B cell (primary cell): ENCODE data around the gene ATAD5. TPM values are rescaled to one million over a fixed set of nuclear protein-coding genes. Genes with fewer than 3 reads are reported as not detected.

Experiments
- ATAC-seq: fragments of 200-7000 bp; cut with Tn5 transposase; one replicate; pipeline ENCODE4 v1.10.0; 2021; ENCODE audit warnings: low read depth, mild to moderate bottlenecking, moderate number of reproducible peaks, moderate library complexity
- CTCF ChIA-PET: fragments of 350-600 bp; sonication (Branson Sonifier 250); formaldehyde crosslinking; loops from one replicate; lab custom pipeline; 2021; ENCODE audit warnings: antibody characterized with exemption, inconsistent platforms; lab: Charles Lee
- POLR2A ChIA-PET: fragments of 350-600 bp; sonication (Branson Sonifier 250); formaldehyde crosslinking; loops from one replicate; lab custom pipeline; 2021; ENCODE audit warnings: antibody characterized with exemption; lab: Charles Lee
- DNase-seq: peaks from one replicate; pipeline ENCODE4 v3.0.0; 2013
- H2AFZ ChIP-seq: 2 replicates; pipeline ENCODE4 v1.6.1; 2012; ENCODE audit warnings: mild to moderate bottlenecking, low read depth, low read length; ENCODE audit not compliant: insufficient read depth, poor library complexity, severe bottlenecking
- H3K27ac ChIP-seq, 2 donors: 1 replicate in 1 of 2; 2 replicates in 1 of 2; pipeline ENCODE4 v1.5.1; 2012 to 2013; ENCODE audit warnings: low read length in 2 of 2, mild to moderate bottlenecking in 2 of 2, moderate library complexity in 1 of 2
- H3K27me3 ChIP-seq, 4 experiments: fragments of 200-600 bp in 1 of 4; sonication (generic) in 1 of 4; replicated peaks in 1 of 4; 1 replicate in 2 of 4; 2 replicates in 2 of 4; pipeline versions ENCODE4 v1.6.1 to v1.7.0; 2013 to 2016; ENCODE audit warnings: low read length in 3 of 4, mild to moderate bottlenecking in 2 of 4, mixed read lengths in 1 of 4, moderate library complexity in 1 of 4; ENCODE audit not compliant: insufficient read depth in 4 of 4, control insufficient read depth in 3 of 4; ENCODE audit errors: control extremely low read depth in 1 of 4
- H3K36me3 ChIP-seq, 2 experiments: replicated peaks in 1 of 2; 1 replicate in 1 of 2; 2 replicates in 1 of 2; pipeline versions ENCODE4 v1.6.1 to v1.7.1; 2013; ENCODE audit warnings: low read length in 1 of 2; ENCODE audit not compliant: insufficient read depth in 2 of 2, control insufficient read depth in 1 of 2; ENCODE audit errors: control extremely low read depth in 1 of 2, extremely low read depth in 1 of 2
- H3K4me1 ChIP-seq, 2 donors: fragments of 200-600 bp in 1 of 2; sonication (generic) in 1 of 2; 1 replicate in 1 of 2; 2 replicates in 1 of 2; pipeline versions ENCODE4 v1.5.1 to v1.6.1; 2013 to 2017; ENCODE audit warnings: low read length in 2 of 2; ENCODE audit not compliant: control insufficient read depth in 2 of 2, insufficient read depth in 2 of 2
- H3K4me2 ChIP-seq: replicated peaks from 2 replicates; pipeline ENCODE3; 2012; ENCODE audit warnings: mild to moderate bottlenecking, low read depth, low read length; ENCODE audit not compliant: poor library complexity, severe bottlenecking
- H3K4me3 ChIP-seq, 5 experiments: fragments of 200-600 bp in 1 of 5; sonication (generic) in 1 of 5; 1 replicate in 3 of 5; 2 replicates in 2 of 5; pipeline versions ENCODE4 v1.5.1 to v1.7.0; 2011 to 2016; ENCODE audit warnings: low read length in 4 of 5, mild to moderate bottlenecking in 4 of 5, low read depth in 2 of 5, control low read depth in 1 of 5, moderate library complexity in 1 of 5; ENCODE audit not compliant: insufficient read depth in 1 of 5; ENCODE audit errors: control extremely low read depth in 1 of 5, extremely low read depth in 1 of 5
- H3K79me2 ChIP-seq: fragments of 200-600 bp; sonication (generic); one replicate; pipeline ENCODE4 v1.6.0; 2016; ENCODE audit warnings: low read length; ENCODE audit not compliant: control insufficient read depth, insufficient read depth
- H3K9ac ChIP-seq: fragments of 200-600 bp; sonication (generic); 2 replicates; pipeline ENCODE4 v1.6.1; 2017; ENCODE audit warnings: mild to moderate bottlenecking, low read length, moderate library complexity
- H3K9me3 ChIP-seq, 3 donors: one replicate each; pipeline versions ENCODE4 v1.6.1 to v1.7.1; 2013; ENCODE audit warnings: low read length in 2 of 3; ENCODE audit not compliant: control insufficient read depth in 2 of 3, insufficient read depth in 1 of 3; ENCODE audit errors: control extremely low read depth in 1 of 3
- H4K20me1 ChIP-seq: 2 replicates; pipeline ENCODE4 v1.6.0; 2012; ENCODE audit warnings: mild to moderate bottlenecking, low read length; ENCODE audit not compliant: insufficient read depth, control insufficient read depth, poor library complexity, severe bottlenecking
- H3K27ac Mint-ChIP-seq: one replicate; pipeline ENCODE4 v1.8.0; 2021; ENCODE audit warnings: mixed read lengths
- H3K27me3 Mint-ChIP-seq: one replicate; pipeline ENCODE4 v1.8.0; 2021; ENCODE audit warnings: mixed read lengths
- H3K4me1 Mint-ChIP-seq: one replicate; pipeline ENCODE4 v1.8.0; 2021; ENCODE audit warnings: mixed read lengths
- H3K4me3 Mint-ChIP-seq: one replicate; pipeline ENCODE4 v1.8.0; 2021; ENCODE audit warnings: mixed read lengths
- H3K9me3 Mint-ChIP-seq: one replicate; pipeline ENCODE4 v1.8.0; 2022; ENCODE audit warnings: mixed read lengths; ENCODE audit not compliant: insufficient read depth
- EZH2 ChIP-seq: IDR thresholded peaks from 2 replicates; pipeline ENCODE4 v1.6.1; 2012; ENCODE audit warnings: borderline replicate concordance, low read depth, mild to moderate bottlenecking, moderate library complexity, low read length; ENCODE audit not compliant: insufficient read depth, poor library complexity, severe bottlenecking
- WGBS: methylation state at CpG from one replicate; pipeline ENCODE4 v1.1.5; 2013; ENCODE audit warnings: missing lambda C conversion rate; ENCODE audit not compliant: insufficient coverage; 5-methylcytosine and 5-hydroxymethylcytosine counted together
- intact Hi-C: fragments of 100-400 bp; cut with micrococcal nuclease; formaldehyde crosslinking; loops from one replicate; pipeline ENCODE4 v1.10.0; 2022
- polyA plus RNA-seq: library from polyadenylated mRNA; depleted of rRNA; stranded (reverse); fragments of >200 nt; gene quantifications from 2 replicates; pipeline ENCODE4 v1.2.3, GENCODE V29; 2012
- total RNA-seq, 2 donors: library from RNA; stranded (reverse); fragments of 120-200 nt in 1 of 2; gene quantifications; 1 replicate in 1 of 2; 2 replicates in 1 of 2; pipeline versions ENCODE4 v1.2.3 to v1.2.4, GENCODE V29; 2013 to 2022
- TF ChIP-seq, protein P1 (sequence below): fragments of 200-600 bp; IDR thresholded peaks from one replicate; pipeline ENCODE4 v1.8.0; 2022; ENCODE audit warnings: antibody characterized with exemption, mild to moderate bottlenecking

The ATAD5 gene
- total and polyA plus RNA-seq, 2 donors (not counting 1 experiment from before 2014, with no cell fraction given), result 1.2 to 7.3 TPM

GRCh38 chr17:30788918-30789317 is 42.8 kb upstream of the ATAD5 start:
- Histone ChIP-seq H4K20me1 (no peaks in the 10 kb centered on the region), H3K27me3 (no peaks in the 10 kb centered on the region), H3K4me1 (no peaks in the 10 kb centered on the region), H3K27ac (peak overlapping the region in 1 of 2 donors; percentile 33), H2AFZ (no peak overlapping the region), H3K79me2 (no peaks in the 10 kb centered on the region), H3K4me3 (no peak overlapping the region), H3K9ac (no peak overlapping the region), H3K9me3 (no peaks in the 10 kb centered on the region), H3K36me3 (peaks cover 9 to 73% of the 10 kb centered on the region in 2 experiments), H3K4me2 (no peak overlapping the region)
- 100% methylated on average over 1 of the region's 2 CpGs for WGBS
- ChIA-PET CTCF (no interaction called here), POLR2A (no interaction called here)
- Mint-ChIP-seq H3K4me3 (no peak overlapping the region), H3K9me3 (no peaks in the 10 kb centered on the region), H3K27ac (no peak overlapping the region), H3K4me1 (no peaks in the 10 kb centered on the region), H3K27me3 (no peaks in the 10 kb centered on the region)
- ATAC-seq (no peak), DNase-seq (no peak)
- TF ChIP-seq EZH2, result no peak
- TF ChIP-seq, protein P1, sequence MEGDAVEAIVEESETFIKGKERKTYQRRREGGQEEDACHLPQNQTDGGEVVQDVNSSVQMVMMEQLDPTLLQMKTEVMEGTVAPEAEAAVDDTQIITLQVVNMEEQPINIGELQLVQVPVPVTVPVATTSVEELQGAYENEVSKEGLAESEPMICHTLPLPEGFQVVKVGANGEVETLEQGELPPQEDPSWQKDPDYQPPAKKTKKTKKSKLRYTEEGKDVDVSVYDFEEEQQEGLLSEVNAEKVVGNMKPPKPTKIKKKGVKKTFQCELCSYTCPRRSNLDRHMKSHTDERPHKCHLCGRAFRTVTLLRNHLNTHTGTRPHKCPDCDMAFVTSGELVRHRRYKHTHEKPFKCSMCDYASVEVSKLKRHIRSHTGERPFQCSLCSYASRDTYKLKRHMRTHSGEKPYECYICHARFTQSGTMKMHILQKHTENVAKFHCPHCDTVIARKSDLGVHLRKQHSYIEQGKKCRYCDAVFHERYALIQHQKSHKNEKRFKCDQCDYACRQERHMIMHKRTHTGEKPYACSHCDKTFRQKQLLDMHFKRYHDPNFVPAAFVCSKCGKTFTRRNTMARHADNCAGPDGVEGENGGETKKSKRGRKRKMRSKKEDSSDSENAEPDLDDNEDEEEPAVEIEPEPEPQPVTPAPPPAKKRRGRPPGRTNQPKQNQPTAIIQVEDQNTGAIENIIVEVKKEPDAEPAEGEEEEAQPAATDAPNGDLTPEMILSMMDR, result no peak
- intact Hi-C loops, result no loop called here

DNA sequence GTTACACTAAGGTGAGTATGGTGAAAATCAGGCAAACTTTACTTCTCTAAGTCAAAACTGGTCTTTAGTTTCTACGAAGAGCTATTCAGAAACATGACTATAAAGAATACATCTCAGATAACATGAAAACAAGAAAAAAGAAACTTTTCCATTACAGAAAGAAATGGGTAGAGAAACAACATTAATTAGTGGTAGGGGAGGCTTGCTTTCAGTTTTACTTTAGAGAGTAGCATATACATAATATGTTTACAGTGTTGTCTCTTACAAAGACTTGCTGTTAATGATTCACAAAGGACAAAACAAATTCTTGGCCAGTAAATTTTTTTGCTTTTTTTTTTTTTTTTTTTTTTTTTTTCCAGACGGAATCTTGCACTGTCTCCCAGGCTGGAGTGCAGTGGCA is 41.5 kb upstream of the ATAD5 start:
- intact Hi-C loops, result no loop called here
- ChIA-PET POLR2A (interaction anchor here (0.7 to 0.9 kb wide), 2 partner anchors 9 to 32 kb away, joined by 7 to 16 read pairs; no protein-coding TSS in a partner anchor), CTCF (interaction anchor here (1.2 to 1.9 kb wide), 2 partner anchors 34 to 1666 kb away, joined by 3 to 8 read pairs; partner anchors contain the start of gene CRLF3)
- TF ChIP-seq, protein P1, result no peak
- TF ChIP-seq EZH2, result no peak
- no peak overlapping the region for H3K4me2 ChIP-seq
- Mint-ChIP-seq H3K27me3 (no peaks in the 10 kb centered on the region), H3K4me3 (no peak overlapping the region), H3K9me3 (no peaks in the 10 kb centered on the region), H3K27ac (no peak overlapping the region), H3K4me1 (no peaks in the 10 kb centered on the region)
- no peaks in the 10 kb centered on the region for H4K20me1 ChIP-seq
- no peak overlapping the region for H3K9ac ChIP-seq
- H3K36me3 ChIP-seq, result peaks cover 8 to 72% of the 10 kb centered on the region in 2 experiments
- H3K79me2 ChIP-seq, result peaks cover 6% of the 10 kb centered on the region
- ATAC-seq (no peak), DNase-seq (no peak)
- peak overlapping the region in 1 of 2 donors; percentile 55 for H3K27ac ChIP-seq
- H3K27me3 ChIP-seq, result no peaks in the 10 kb centered on the region
- no peaks in the 10 kb centered on the region for H3K9me3 ChIP-seq
- no peak overlapping the region for H3K4me3 ChIP-seq
- no peaks in the 10 kb centered on the region for H3K4me1 ChIP-seq
- no peak overlapping the region for H2AFZ ChIP-seq
- no CpG with 5 or more reads among the region's 2 CpGs for WGBS
